Loucy (cell line): Measurements from ENCODE around the gene MCOLN2.

Source experiments
- H2AFZ ChIP-seq: fragments of 200-600 bp; sonication (generic); 2 replicates; pipeline ENCODE4 v1.6.0; 2016; ENCODE audit warnings: antibody characterized with exemption, mild to moderate bottlenecking, low read length, moderate library complexity
- H3F3A ChIP-seq: fragments of 200-600 bp; 2 replicates; pipeline ENCODE4 v1.6.0; 2016; ENCODE audit warnings: antibody characterized with exemption, low read depth, mild to moderate bottlenecking
- H3K27me3 ChIP-seq: fragments of 200-600 bp; sonication (generic); 2 replicates; pipeline ENCODE4 v1.6.1; 2014; ENCODE audit warnings: low read length, mild to moderate bottlenecking; ENCODE audit not compliant: insufficient read depth, poor library complexity, severe bottlenecking
- H3K36me3 ChIP-seq: fragments of 200-600 bp; sonication (generic); 2 replicates; pipeline ENCODE4 v1.6.1; 2016; ENCODE audit warnings: low read length; ENCODE audit not compliant: insufficient read depth
- H3K4me1 ChIP-seq: fragments of 200-600 bp; sonication (generic); 2 replicates; pipeline ENCODE4 v1.5.1; 2014; ENCODE audit warnings: low read length, mild to moderate bottlenecking; ENCODE audit not compliant: insufficient read depth, poor library complexity, severe bottlenecking
- H3K4me2 ChIP-seq: fragments of 200-600 bp; sonication (generic); 2 replicates; pipeline ENCODE4 v1.6.0; 2014; ENCODE audit warnings: antibody characterized with exemption, low read length, low read depth, mild to moderate bottlenecking; ENCODE audit not compliant: poor library complexity, severe bottlenecking
- H3K4me3 ChIP-seq: fragments of 200-600 bp; sonication (generic); 2 replicates; pipeline ENCODE4 v1.5.1; 2014; ENCODE audit warnings: low read length, mild to moderate bottlenecking, mixed read lengths; ENCODE audit not compliant: poor library complexity, severe bottlenecking
- H3K79me2 ChIP-seq: fragments of 200-600 bp; sonication (generic); 2 replicates; pipeline ENCODE4 v1.6.1; 2014; ENCODE audit warnings: low read length; ENCODE audit not compliant: insufficient read depth
- H3K9ac ChIP-seq: fragments of 200-600 bp; sonication (generic); 2 replicates; pipeline ENCODE4 v1.6.0; 2014; ENCODE audit warnings: mild to moderate bottlenecking, low read depth, low read length, moderate library complexity; ENCODE audit not compliant: poor library complexity, severe bottlenecking
- H3K9me2 ChIP-seq: fragments of 200-600 bp; sonication (generic); replicated peaks from 2 replicates; pipeline ENCODE4 v1.6.1; 2016; ENCODE audit warnings: low read depth, low read length, mixed read lengths
- H3K9me3 ChIP-seq: fragments of 200-600 bp; sonication (generic); 2 replicates; pipeline ENCODE4 v1.6.1; 2014; ENCODE audit warnings: mild to moderate bottlenecking, antibody characterized with exemption, low read length, low read depth; ENCODE audit not compliant: insufficient read depth
- H4K20me1 ChIP-seq: fragments of 200-600 bp; sonication (generic); 2 replicates; pipeline ENCODE4 v1.6.0; 2014; ENCODE audit warnings: antibody characterized with exemption, low read length, mild to moderate bottlenecking; ENCODE audit not compliant: insufficient read depth, poor library complexity, severe bottlenecking
- CTCF ChIP-seq: fragments of 200-600 bp; sonication (generic); conservative IDR thresholded peaks from 2 replicates; pipeline ENCODE4 v1.5.1; 2014; ENCODE audit warnings: mild to moderate bottlenecking, antibody characterized with exemption, low read length
- EZH2phosphoT487 ChIP-seq: fragments of 200-600 bp; IDR thresholded peaks from 2 replicates; pipeline ENCODE4 v1.6.1; 2018; ENCODE audit warnings: antibody characterized with exemption, mild to moderate bottlenecking, moderate library complexity, borderline replicate concordance

Gene MCOLN2

GRCh38 chr1:84956655-84957054, 40.3 kb downstream of the MCOLN2 start:
- no peaks in the 10 kb centered on the region for H3K36me3 ChIP-seq
- no peaks in the 10 kb centered on the region for H3K9me2 ChIP-seq
- H3F3A ChIP-seq = no peaks in the 10 kb centered on the region
- H4K20me1 ChIP-seq = no peaks in the 10 kb centered on the region
- no peaks in the 10 kb centered on the region for H3K79me2 ChIP-seq
- H3K27me3 ChIP-seq = no peaks in the 10 kb centered on the region
- H3K4me1 ChIP-seq = no peaks in the 10 kb centered on the region
- H3K4me3 ChIP-seq = no peak overlapping the region
- H2AFZ ChIP-seq = no peak overlapping the region
- no peak for TF ChIP-seq CTCF
- TF ChIP-seq EZH2phosphoT487 = no peak
- no peaks in the 10 kb centered on the region for H3K9me3 ChIP-seq
- H3K9ac ChIP-seq = no peak overlapping the region
- no peak overlapping the region for H3K4me2 ChIP-seq

- no peak overlapping the region for H2AFZ ChIP-seq
- H3K4me2 ChIP-seq = no peak overlapping the region
- H3K4me3 ChIP-seq = no peak overlapping the region
- no peak for TF ChIP-seq EZH2phosphoT487
- TF ChIP-seq CTCF = no peak
- no peaks in the 10 kb centered on the region for H3K9me3 ChIP-seq
- H4K20me1 ChIP-seq = no peaks in the 10 kb centered on the region
- no peaks in the 10 kb centered on the region for H3F3A ChIP-seq
- H3K4me1 ChIP-seq = no peaks in the 10 kb centered on the region
- H3K9ac ChIP-seq = no peak overlapping the region
- H3K79me2 ChIP-seq = no peaks in the 10 kb centered on the region
- no peaks in the 10 kb centered on the region for H3K9me2 ChIP-seq
- H3K36me3 ChIP-seq = no peaks in the 10 kb centered on the region
- no peaks in the 10 kb centered on the region for H3K27me3 ChIP-seq
Observed at GRCh38 chr1:84956097-84956496, 40.8 kb downstream of the MCOLN2 start.

GRCh38 chr1:84949664-84950063, 47.2 kb downstream of the MCOLN2 start:
- H3K9me2 ChIP-seq = no peaks in the 10 kb centered on the region
- no peaks in the 10 kb centered on the region for H3K4me1 ChIP-seq
- no peak overlapping the region for H3K4me2 ChIP-seq
- no peaks in the 10 kb centered on the region for H3F3A ChIP-seq
- H3K36me3 ChIP-seq = no peaks in the 10 kb centered on the region
- no peaks in the 10 kb centered on the region for H3K27me3 ChIP-seq
- H4K20me1 ChIP-seq = no peaks in the 10 kb centered on the region
- no peak overlapping the region for H3K4me3 ChIP-seq
- no peak for TF ChIP-seq EZH2phosphoT487
- TF ChIP-seq CTCF = no peak
- H2AFZ ChIP-seq = no peak overlapping the region
- no peaks in the 10 kb centered on the region for H3K79me2 ChIP-seq
- H3K9me3 ChIP-seq = no peaks in the 10 kb centered on the region
- H3K9ac ChIP-seq = no peak overlapping the region
